Tibial nerve (tissue), 4 donors: Measurements from ENCODE around the gene RFPL1. TPM values are rescaled to one million over a fixed set of nuclear protein-coding genes. Genes with fewer than 3 reads are reported as not detected.
A peak's percentile ranks its signal among the peaks of the same experiment; 100 is the strongest.
"Not testable (repeated sequence)": the region's sequence is repeated elsewhere in the genome, so short reads cannot be mapped to it uniquely, and the experiment has no call there.

Experiments used
- DNase-seq, 2 donors: peaks; one replicate each; pipeline ENCODE4 v3.0.0-alpha.2; 2019; ENCODE audit warnings: low spot score in 2 of 2
- H3K27ac ChIP-seq, 4 donors: fragments of 200-600 bp; sonication (generic) in 3 of 4; one replicate each; pipeline ENCODE4 v1.5.1; 2017 to 2019; ENCODE audit warnings: mild to moderate bottlenecking in 1 of 4
- H3K27me3 ChIP-seq, 2 donors: fragments of 200-600 bp; sonication (generic) in 1 of 2; one replicate each; pipeline versions ENCODE4 v1.5.1 to v1.6.0; 2017 to 2019
- H3K36me3 ChIP-seq, 3 donors: fragments of 200-600 bp; sonication (generic); one replicate each; pipeline ENCODE4 v1.5.1; 2018 to 2019
- H3K4me1 ChIP-seq, 4 donors: fragments of 200-600 bp; sonication (generic) in 3 of 4; one replicate each; pipeline ENCODE4 v1.5.1; 2017 to 2019
- H3K4me3 ChIP-seq, 4 donors: fragments of 200-600 bp; sonication (generic) in 3 of 4; one replicate each; pipeline ENCODE4 v1.5.1; 2017 to 2019; ENCODE audit warnings: mild to moderate bottlenecking in 1 of 4, moderate library complexity in 1 of 4
- H3K9me3 ChIP-seq, 4 donors: fragments of 200-600 bp; sonication (generic) in 3 of 4; one replicate each; pipeline ENCODE4 v1.5.1; 2017 to 2019
- EP300 ChIP-seq, 2 donors: sonication (generic); formaldehyde crosslinking; IDR thresholded peaks; one replicate each; pipeline ENCODE4 v1.6.1; 2017; ENCODE audit warnings: antibody characterized with exemption in 2 of 2, mild to moderate bottlenecking in 1 of 2
- POLR2A ChIP-seq, 2 donors: fragments of 450-650 bp; IDR thresholded peaks; one replicate each; pipeline ENCODE4 v1.6.1; 2017; ENCODE audit warnings: antibody characterized with exemption in 2 of 2, mild to moderate bottlenecking in 2 of 2, moderate library complexity in 2 of 2
- WGBS, 2 donors: methylation state at CpG; one replicate each; pipeline ENCODE4 v1.1.5; 2018; 5-methylcytosine and 5-hydroxymethylcytosine counted together
- total RNA-seq, 4 donors: library from RNA; depleted of rRNA; stranded (reverse); fragments of >200 nt; gene quantifications; one replicate each; pipeline ENCODE4 v1.1.0, GENCODE V29; 2016
- TF ChIP-seq, protein P1 (sequence below), 5 experiments: fragments of 200-600 bp in 3 of 5; fragments of 450-650 bp in 2 of 5; sonication (generic) in 3 of 5; IDR thresholded peaks; one replicate each; pipeline ENCODE4 v1.5.1; 2016 to 2019; ENCODE audit warnings: antibody characterized with exemption in 5 of 5, mild to moderate bottlenecking in 3 of 5, moderate library complexity in 2 of 5

RFPL1 gene
- total RNA-seq, 4 donors from 2014 or later: not detected

GRCh38 chr22:29394931-29395581 lies 43.3 kb upstream of the RFPL1 start:
- no peak overlapping the region for H3K4me3 ChIP-seq
- no peaks in the 10 kb centered on the region for H3K9me3 ChIP-seq
- WGBS, 2 donors: 7 to 10% methylated on average over 10 of the region's 10 CpGs
- peak in 1 of 2 donors; percentile 70 for DNase-seq
- no peak overlapping the region for H3K27ac ChIP-seq
- no peaks in the 10 kb centered on the region for H3K36me3 ChIP-seq
- TF ChIP-seq, protein P1, sequence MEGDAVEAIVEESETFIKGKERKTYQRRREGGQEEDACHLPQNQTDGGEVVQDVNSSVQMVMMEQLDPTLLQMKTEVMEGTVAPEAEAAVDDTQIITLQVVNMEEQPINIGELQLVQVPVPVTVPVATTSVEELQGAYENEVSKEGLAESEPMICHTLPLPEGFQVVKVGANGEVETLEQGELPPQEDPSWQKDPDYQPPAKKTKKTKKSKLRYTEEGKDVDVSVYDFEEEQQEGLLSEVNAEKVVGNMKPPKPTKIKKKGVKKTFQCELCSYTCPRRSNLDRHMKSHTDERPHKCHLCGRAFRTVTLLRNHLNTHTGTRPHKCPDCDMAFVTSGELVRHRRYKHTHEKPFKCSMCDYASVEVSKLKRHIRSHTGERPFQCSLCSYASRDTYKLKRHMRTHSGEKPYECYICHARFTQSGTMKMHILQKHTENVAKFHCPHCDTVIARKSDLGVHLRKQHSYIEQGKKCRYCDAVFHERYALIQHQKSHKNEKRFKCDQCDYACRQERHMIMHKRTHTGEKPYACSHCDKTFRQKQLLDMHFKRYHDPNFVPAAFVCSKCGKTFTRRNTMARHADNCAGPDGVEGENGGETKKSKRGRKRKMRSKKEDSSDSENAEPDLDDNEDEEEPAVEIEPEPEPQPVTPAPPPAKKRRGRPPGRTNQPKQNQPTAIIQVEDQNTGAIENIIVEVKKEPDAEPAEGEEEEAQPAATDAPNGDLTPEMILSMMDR (IDR thresholded peaks at IDR 0.05): peak; percentile 65 to 79 (median 70)
- TF ChIP-seq POLR2A (IDR thresholded peaks at IDR 0.05) (no peak), EP300 (IDR thresholded peaks at IDR 0.05) (no peak)
- no peaks in the 10 kb centered on the region for H3K27me3 ChIP-seq
- H3K4me1 ChIP-seq: no peaks in the 10 kb centered on the region

- Histone ChIP-seq H3K27me3 (no peaks in the 10 kb centered on the region), H3K36me3 (no peaks in the 10 kb centered on the region), H3K4me1 (no peaks in the 10 kb centered on the region), H3K9me3 (no peaks in the 10 kb centered on the region), H3K4me3 (no peak overlapping the region), H3K27ac (no peak overlapping the region)
- WGBS, 2 donors: 38 to 53% methylated on average over 2 of the region's 2 CpGs
- DNase-seq: no peak
- TF ChIP-seq POLR2A (IDR thresholded peaks at IDR 0.05) (no peak), EP300 (IDR thresholded peaks at IDR 0.05) (no peak)
- TF ChIP-seq, protein P1 (IDR thresholded peaks at IDR 0.05): no peak
Observed at GRCh38 chr22:29396126-29396525, 42.3 kb upstream of the RFPL1 start.

- Histone ChIP-seq H3K4me1 (no peaks in the 10 kb centered on the region), H3K36me3 (no peaks in the 10 kb centered on the region), H3K27ac (no peak overlapping the region), H3K4me3 (no peak overlapping the region), H3K9me3 (no peaks in the 10 kb centered on the region), H3K27me3 (no peaks in the 10 kb centered on the region)
- TF ChIP-seq, protein P1 (IDR thresholded peaks at IDR 0.05): no peak
- TF ChIP-seq EP300 (IDR thresholded peaks at IDR 0.05): no peak
- no peak for TF ChIP-seq POLR2A (IDR thresholded peaks at IDR 0.05)
- 69 to 78% methylated on average over 6 of the region's 6 CpGs for WGBS, 2 donors
- DNase-seq: no peak
Observed at GRCh38 chr22:29397791-29398190, 40.6 kb upstream of the RFPL1 start.

- TF ChIP-seq POLR2A (IDR thresholded peaks at IDR 0.05) (no peak), EP300 (IDR thresholded peaks at IDR 0.05) (no peak)
- TF ChIP-seq, protein P1 (IDR thresholded peaks at IDR 0.05): no peak
- WGBS, 2 donors: 81 to 95% methylated on average over 2 of the region's 2 CpGs
- Histone ChIP-seq H3K4me3 (no peak overlapping the region), H3K27me3 (no peaks in the 10 kb centered on the region), H3K4me1 (no peaks in the 10 kb centered on the region), H3K27ac (no peak overlapping the region), H3K36me3 (no peaks in the 10 kb centered on the region), H3K9me3 (no peaks in the 10 kb centered on the region)
- DNase-seq: no peak
Observed at GRCh38 chr22:29400576-29400975, 37.8 kb upstream of the RFPL1 start.

GRCh38 chr22:29401538-29401937 lies 36.8 kb upstream of the RFPL1 start:
- H3K4me1 ChIP-seq, H3K36me3 ChIP-seq, H3K4me3 ChIP-seq, DNase-seq, H3K27ac ChIP-seq, H3K9me3 ChIP-seq, H3K27me3 ChIP-seq: not testable (repeated sequence)
- 78 to 79% methylated on average over 6 of the region's 6 CpGs for WGBS, 2 donors

DNA sequence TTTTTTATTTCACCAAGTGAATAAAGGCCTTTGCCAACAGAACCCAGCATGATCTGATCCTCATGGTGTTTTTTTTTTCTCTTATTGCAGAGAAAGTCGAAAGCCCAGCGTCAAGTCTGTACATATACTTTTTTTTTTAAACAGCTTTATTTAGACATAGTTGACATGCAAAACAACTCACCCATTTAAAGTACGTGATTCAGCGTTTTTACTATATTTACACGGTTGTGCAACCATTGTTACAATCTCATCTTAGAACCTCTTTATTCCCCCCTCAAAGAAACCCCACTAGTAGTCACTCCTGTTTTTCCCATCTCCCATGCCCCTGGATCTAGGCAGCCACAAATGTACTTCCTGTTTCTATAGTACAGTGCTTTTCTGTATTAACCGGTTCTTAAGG lies 29.4 kb upstream of the RFPL1 start:
- Histone ChIP-seq H3K4me1 (no peaks in the 10 kb centered on the region), H3K9me3 (no peaks in the 10 kb centered on the region), H3K27me3 (no peaks in the 10 kb centered on the region), H3K36me3 (no peaks in the 10 kb centered on the region), H3K4me3 (no peak overlapping the region), H3K27ac (no peak overlapping the region)
- no peak for DNase-seq
- TF ChIP-seq EP300 (IDR thresholded peaks at IDR 0.05) (no peak), POLR2A (IDR thresholded peaks at IDR 0.05) (no peak)
- TF ChIP-seq, protein P1 (IDR thresholded peaks at IDR 0.05): no peak
- WGBS, 2 donors: 55 to 65% methylated on average over 6 of the region's 6 CpGs

DNA sequence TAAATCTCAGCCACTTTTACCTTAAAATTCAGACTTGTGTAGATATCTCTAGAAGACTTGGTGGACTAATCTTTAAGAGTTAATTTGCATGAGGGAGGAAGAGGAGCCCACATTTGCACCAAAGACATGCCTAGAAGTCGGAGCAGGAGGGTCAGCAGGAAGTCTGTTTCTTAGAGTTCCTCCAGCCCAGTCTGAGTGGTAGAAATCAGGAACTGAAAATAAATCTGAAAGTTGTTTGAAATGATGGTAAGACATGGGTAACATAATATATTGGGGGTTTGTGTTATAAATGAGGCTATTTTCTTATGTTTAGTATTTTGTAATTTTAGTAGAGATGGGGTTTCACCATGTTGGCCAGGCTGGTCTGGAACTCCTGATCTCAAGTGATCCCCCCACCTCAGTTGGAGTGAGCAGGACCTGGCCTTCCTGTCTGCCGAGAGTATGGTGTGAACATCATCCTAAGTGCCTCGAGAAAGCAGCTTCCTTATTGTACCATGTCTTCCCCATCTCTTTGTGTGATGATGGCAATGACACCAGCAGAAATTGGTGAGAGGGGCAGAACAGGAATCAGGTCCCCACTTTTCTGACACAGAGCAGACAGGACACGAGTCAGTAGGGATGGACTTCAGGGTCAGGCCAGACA lies 26.7 kb upstream of the RFPL1 start:
- 44 to 59% methylated on average over 3 to 4 of the region's 4 CpGs for WGBS, 2 donors
- not testable (repeated sequence) for H3K36me3 ChIP-seq, DNase-seq, H3K9me3 ChIP-seq, H3K4me3 ChIP-seq, H3K27me3 ChIP-seq, H3K4me1 ChIP-seq, H3K27ac ChIP-seq
